ENCODE measurements around the gene ZNF18.
A peak's percentile ranks its signal among the peaks of the same experiment; 100 is the strongest.

Gene ZNF18
- 19.5 to 34.1 (median 26.4) reads per million in 4 experiments for total RNA-seq

- peak; percentile 86 for DNase-seq
Measured at GRCh38 chr17:11997147-11997971, at the start of gene ZNF18. TSS of gene ZNF18 (minus strand) at chr17:11997475. CDS start at chr17:11992829, 4,646 bp downstream.

GRCh38 chr17:12046786-12047185, 49.5 kb upstream of the ZNF18 start:
- no peak for DNase-seq

GRCh38 chr17:12043702-12044101, 46.4 kb upstream of the ZNF18 start:
- no peak for DNase-seq

- DNase-seq: no peak
Measured at GRCh38 chr17:12041312-12041711, 44.0 kb upstream of the ZNF18 start.

GRCh38 chr17:12040478-12040877, 43.2 kb upstream of the ZNF18 start:
- no peak for DNase-seq

GRCh38 chr17:12037970-12038369, 40.7 kb upstream of the ZNF18 start:
- no peak for DNase-seq

- DNase-seq: no peak
Measured at GRCh38 chr17:12035673-12036072, 38.4 kb upstream of the ZNF18 start.

GRCh38 chr17:12034538-12034937, 37.3 kb upstream of the ZNF18 start:
- DNase-seq: no peak

- no peak for DNase-seq
Measured at GRCh38 chr17:12028611-12029010, 31.3 kb upstream of the ZNF18 start.

- no peak for DNase-seq
Measured at GRCh38 chr17:12027658-12028057, 30.4 kb upstream of the ZNF18 start.

GRCh38 chr17:12024327-12024726, 27.1 kb upstream of the ZNF18 start:
- DNase-seq: no peak

GRCh38 chr17:12022310-12022709, 25.0 kb upstream of the ZNF18 start:
- DNase-seq: no peak

- DNase-seq: no peak
Measured at GRCh38 chr17:12021623-12022140, 24.4 kb upstream of the ZNF18 start.

GRCh38 chr17:12020642-12021622, 23.7 kb upstream of the ZNF18 start, which contains the start of gene MAP2K4:
TSS of gene MAP2K4 (plus strand) at chr17:12020877. CDS start at chr17:12020887, 10 bp downstream.
- peak; percentile 91 for DNase-seq

GRCh38 chr17:12007466-12007865, 10.2 kb upstream of the ZNF18 start:
- DNase-seq: no peak

GRCh38 chr17:11999696-12000095, 2.4 kb upstream of the ZNF18 start:
- DNase-seq: no peak

GRCh38 chr17:11997972-11998233, 628 bp upstream of the ZNF18 start:
- DNase-seq: no peak

- DNase-seq: peak; percentile 44
Measured at GRCh38 chr17:11996722-11997146, 541 bp downstream of the ZNF18 start.

- no peak for DNase-seq
Measured at GRCh38 chr17:11991461-11991860, 5.8 kb downstream of the ZNF18 start.

GRCh38 chr17:11990363-11990983, 6.8 kb downstream of the ZNF18 start:
- DNase-seq: no peak

- no peak for DNase-seq
Measured at GRCh38 chr17:11986942-11987329, 10.3 kb downstream of the ZNF18 start.

- DNase-seq: no peak
Measured at GRCh38 chr17:11986179-11986941, 10.9 kb downstream of the ZNF18 start.

Data from effector CD8-positive, alpha-beta T cell (primary cell).